Transverse colon (tissue), 3 donors: Measurements from ENCODE around the gene SPN.
"Not testable (repeated sequence)": the region's sequence is repeated elsewhere in the genome, so short reads cannot be mapped to it uniquely, and the experiment has no call there.

Experiments used
- POLR2A ChIP-seq: fragments of 450-650 bp; IDR thresholded peaks from one replicate; pipeline ENCODE4 v1.6.1; 2016; ENCODE audit warnings: antibody characterized with exemption, mild to moderate bottlenecking, moderate library complexity
- TF ChIP-seq, protein P1 (sequence below), 5 experiments: fragments of 200-600 bp in 3 of 5; fragments of 450-650 bp in 2 of 5; sonication (generic) in 3 of 5; IDR thresholded peaks; 1 replicate in 2 of 5; 2 replicates in 3 of 5; pipeline ENCODE4 v1.5.1; 2016 to 2017; ENCODE audit warnings: antibody characterized with exemption in 5 of 5, inconsistent platforms in 3 of 5, mild to moderate bottlenecking in 2 of 5, moderate library complexity in 1 of 5

- TF ChIP-seq, protein P1, sequence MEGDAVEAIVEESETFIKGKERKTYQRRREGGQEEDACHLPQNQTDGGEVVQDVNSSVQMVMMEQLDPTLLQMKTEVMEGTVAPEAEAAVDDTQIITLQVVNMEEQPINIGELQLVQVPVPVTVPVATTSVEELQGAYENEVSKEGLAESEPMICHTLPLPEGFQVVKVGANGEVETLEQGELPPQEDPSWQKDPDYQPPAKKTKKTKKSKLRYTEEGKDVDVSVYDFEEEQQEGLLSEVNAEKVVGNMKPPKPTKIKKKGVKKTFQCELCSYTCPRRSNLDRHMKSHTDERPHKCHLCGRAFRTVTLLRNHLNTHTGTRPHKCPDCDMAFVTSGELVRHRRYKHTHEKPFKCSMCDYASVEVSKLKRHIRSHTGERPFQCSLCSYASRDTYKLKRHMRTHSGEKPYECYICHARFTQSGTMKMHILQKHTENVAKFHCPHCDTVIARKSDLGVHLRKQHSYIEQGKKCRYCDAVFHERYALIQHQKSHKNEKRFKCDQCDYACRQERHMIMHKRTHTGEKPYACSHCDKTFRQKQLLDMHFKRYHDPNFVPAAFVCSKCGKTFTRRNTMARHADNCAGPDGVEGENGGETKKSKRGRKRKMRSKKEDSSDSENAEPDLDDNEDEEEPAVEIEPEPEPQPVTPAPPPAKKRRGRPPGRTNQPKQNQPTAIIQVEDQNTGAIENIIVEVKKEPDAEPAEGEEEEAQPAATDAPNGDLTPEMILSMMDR (IDR thresholded peaks at IDR 0.05), result not testable (repeated sequence)
- TF ChIP-seq POLR2A, result not testable (repeated sequence)
These were observed 31.4 kb upstream of the SPN start for GRCh38 chr16:29631658-29632057.
